Brain pericyte (primary cell): ENCODE results near the gene CLCN3.
"Not testable (repeated sequence)": the region's sequence is repeated elsewhere in the genome, so short reads cannot be mapped to it uniquely, and the experiment has no call there.

Experiments used
- DNase-seq: peaks from one replicate; pipeline ENCODE4 v3.0.0-alpha.2; 2012; ENCODE audit warnings: low read depth, low spot score

Gene CLCN3

DNA sequence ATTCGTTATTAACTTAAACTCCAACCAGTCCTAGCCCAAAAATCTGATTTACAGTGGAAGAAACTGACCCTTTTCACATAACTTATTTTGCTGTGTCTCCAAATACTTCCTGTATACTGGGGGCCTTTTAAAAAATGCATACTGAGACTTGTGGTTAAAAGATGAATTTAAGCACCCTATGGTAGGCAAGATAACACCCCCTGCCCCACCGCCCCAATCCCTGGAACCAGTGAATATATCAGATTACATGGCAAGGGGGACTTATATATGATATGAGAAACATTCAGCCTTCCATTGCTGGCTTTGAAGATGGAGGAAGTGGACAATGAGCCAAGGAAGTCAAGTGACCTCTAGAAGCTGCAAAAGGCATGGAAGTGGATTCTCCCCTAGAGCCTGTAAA is 3.1 kb upstream of the CLCN3 start:
- no peak for DNase-seq

DNA sequence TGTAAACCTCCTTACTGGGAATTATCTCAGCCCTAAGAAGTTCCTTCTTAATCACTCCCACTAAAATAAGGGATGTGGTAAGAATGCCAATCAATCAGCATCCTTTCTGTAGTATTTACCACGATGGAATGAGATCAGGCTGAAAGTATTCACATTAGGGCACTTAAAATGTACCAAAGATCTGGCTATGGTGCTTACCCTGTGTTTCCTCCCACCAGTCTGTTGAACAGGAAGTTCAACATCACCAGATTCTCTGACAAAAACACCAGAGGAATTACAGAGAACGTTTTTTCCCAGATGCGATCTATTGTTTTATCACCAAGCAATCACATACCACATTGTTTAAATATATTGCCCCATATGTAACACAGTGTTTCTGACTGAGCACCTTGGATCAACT is 2.1 kb upstream of the CLCN3 start:
- DNase-seq: no peak

DNA sequence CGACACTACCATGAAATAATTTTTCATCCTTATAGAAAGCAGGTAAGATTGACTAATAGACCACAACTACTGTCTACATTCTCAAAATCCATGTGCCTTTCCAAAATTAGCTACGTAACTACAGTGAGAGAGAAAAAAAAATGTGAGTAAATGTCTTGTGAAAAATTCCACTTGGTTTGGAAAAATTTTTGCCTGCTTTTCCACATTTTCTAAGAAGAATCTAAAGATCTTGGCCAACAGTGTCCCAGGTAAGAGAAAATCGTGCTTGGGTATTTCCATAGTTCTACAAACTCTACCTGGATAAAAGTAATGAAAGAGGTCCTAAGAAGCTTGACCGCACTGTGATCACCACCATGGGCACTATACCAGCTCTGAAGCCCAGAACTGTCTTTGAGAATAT is 1.4 kb upstream of the CLCN3 start:
- DNase-seq: no peak

DNA sequence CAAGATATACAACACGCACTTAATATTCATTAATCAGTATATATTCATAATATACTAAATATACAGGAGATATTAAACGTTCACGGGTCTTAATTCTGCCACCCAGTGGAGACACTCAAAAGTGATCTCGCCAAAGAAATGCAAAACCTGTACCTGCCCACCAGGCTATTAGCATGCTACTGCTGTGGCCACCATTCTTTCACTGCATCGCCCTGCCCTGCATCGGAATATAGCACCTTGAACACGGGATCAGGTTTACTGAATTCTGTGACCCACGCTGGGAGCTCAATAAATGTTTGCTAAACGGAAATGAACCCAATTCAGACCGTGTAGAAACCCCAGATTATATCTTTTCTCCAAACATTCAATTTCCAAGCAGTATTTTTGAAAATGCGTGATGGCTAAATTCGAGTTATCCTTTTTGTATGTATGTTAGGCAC is 840 bp upstream of the CLCN3 start:
- DNase-seq: no peak

DNA sequence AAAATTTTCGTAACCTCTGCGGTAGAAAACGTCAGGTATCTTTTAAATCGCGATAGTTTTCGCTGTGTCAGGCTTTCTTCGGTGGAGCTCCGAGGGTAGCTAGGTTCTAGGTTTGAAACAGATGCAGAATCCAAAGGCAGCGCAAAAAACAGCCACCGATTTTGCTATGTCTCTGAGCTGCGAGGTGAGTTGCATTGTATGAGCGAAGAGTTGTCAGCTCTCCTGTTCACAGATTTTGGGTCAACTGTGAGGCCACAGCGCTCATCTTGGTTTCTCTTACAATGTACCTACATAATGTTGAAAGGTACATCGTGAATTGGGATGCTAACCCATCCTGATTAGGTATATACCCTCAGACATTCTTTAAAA is 486 bp downstream of the CLCN3 start:
- DNase-seq: no peak

DNA sequence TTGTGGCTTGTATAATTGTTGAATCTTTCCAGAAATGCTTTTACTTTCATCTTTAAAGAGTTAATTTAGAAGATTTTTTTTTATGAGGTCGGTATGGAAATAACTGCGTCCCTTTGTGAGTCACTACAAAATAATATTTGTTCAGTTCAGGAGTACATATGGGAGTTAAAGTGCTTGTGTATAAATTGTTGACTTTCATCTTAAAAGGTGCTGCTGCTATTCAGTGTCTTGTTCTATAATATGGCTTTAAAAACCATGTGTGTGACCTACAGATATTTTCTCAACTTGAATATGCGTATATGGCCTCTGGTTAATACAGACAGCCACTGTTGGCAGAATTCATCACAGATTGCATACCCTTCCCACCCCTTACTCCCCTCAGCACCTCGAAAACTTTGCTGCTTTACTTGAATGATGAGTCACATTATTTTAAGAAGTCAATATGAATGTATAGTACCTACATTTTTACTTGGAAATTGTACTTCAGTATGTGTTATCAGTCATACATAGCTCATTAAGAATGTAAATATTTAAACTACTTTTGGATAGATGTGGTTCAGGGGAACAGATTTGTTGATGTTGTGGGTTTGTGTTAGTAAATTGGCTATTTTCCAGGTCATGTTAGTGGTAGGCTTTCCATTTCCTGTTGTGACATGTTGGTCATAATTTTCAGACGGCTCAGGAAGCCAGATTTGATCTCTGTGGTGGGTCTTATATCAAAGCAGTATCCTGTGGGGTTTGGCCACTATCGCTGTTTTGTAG is 1.5 kb downstream of the CLCN3 start:
- DNase-seq: no peak

DNA sequence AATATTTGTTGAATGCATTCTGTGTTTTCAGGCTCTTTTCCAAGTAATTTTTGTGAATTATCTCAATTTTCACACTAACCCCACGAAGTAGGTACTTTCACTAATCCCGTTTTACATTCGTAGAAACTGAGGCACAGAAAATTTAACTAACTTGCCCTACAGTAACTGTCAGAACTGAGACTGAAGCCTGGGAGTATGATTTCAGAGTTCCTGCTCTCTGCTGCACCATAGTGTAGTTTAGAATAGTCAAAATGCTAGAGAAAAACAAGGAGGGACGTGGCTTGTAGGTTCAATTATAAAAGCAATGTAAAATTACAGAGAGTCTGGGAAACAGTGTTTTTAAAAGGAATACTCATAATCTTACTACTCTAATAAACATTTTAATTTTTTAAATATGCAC is 2.2 kb downstream of the CLCN3 start:
- no peak for DNase-seq

DNA sequence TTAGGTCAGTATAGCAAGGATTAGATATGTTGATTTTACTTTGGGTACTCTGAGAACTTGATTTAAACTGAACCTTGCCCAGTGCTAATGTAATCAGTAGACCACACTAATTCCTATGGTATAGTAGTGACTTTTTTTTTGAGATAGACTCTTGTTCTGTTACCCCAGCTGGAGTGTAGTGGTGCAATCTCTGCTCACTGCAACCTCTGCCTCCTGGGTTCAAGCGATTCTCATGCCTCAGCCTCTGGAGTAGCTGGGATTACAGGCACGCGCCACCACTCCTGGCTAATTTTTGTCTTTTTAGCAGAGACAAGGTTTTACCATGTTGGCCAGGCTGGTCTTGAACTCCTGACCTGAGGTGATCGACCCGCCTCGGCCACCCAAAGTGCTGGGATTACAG is 3.6 kb downstream of the CLCN3 start:
- not testable (repeated sequence) for DNase-seq

DNA sequence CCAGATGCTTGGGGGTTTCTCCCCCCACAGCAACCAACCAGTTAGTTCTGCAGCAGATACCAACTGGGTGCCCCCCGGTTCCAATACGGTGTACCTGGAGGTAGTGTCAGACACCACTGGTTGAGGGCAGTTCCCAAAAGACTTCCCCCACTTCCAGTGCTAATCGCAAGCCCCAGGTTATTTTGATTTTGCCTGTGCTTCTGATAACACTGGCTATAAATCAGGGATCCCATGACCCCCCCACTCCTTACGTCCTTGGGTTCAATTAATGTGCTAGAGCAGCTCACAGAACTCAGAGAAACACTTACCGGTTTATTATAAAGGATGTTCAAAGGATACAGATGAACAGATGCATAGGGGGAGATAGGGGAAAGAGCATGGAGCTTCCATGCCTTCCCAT is 5.5 kb downstream of the CLCN3 start:
- DNase-seq: no peak

DNA sequence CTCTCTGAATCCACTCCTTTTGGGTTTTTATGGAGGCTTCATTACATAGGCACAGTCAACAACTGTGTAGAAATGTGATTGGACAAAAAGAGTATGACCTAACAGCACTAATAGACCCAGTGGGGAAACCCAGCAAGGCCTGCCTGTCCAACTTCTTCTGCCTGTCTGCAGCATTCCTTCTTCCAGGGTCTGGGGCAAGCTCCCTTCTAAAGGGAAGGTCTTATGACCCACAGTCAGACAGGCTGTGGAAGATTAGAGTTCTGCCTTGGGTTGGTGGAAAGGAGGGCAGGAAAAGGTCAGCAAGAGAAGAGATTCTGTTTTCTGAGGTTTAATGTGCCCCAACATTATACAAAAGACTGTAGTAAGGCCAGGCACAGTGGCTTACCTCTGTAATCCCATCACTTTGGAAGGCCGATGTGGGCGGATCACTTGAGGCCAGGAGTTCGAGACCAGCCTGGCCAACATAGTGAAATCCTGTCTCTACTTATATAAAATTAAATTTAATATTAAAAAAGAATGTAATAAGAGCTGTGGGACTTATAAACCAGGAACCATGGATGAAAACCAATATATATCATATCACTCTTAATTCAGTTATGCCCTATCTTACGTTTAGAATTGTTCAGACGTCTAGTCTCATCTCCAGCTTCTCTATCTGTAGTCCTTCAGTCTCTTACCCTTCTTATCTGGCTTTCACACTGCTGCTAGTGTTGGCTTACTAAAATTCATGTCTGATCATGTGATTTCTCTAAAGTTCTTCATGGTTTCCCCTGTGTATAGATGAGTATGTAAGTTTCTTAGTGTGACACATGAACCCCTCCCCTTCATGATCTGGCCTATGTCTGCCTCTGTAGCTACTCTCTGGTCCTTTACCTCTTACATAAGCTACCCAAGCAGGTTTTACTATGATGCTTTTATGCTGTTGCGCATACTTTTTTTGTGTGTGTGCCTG is 6.2 kb downstream of the CLCN3 start:
- DNase-seq: no peak

DNA sequence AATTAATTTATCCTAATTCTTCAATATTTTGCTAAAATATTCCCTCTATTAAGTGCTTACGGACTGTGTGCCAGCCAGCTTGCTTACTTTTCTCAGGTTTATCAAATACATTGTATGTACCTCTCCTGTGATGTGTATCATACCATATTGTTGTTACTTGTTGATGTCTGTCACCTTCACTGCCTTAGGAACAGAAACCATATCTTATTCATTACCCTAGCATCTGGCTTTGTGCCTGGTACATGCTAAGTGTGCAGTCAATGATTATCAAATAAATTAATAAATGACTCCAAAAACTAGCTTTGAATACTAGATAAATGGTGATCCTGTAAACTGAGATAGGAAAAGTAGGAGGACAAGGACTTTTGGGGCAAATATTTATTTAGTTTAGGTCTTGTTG is 6.9 kb downstream of the CLCN3 start:
- no peak for DNase-seq

DNA sequence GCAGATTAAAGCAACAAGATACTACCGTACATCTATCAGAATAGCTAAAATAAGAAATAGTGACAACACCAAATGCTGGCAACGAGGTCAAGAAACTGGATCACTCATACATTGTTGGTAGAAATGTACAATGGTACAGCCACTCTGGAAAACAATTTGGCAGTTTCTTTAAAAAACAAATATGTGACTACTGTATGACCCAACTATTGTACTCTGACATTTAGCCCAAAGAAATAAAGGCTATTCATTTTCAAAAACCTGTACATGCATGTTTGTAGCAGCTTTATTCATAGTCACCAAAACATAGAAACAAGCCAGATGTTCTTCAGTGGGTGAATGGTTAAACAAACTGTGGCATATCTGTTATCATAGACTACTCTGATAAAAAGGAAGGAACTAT is 8.2 kb downstream of the CLCN3 start:
- no peak for DNase-seq

DNA sequence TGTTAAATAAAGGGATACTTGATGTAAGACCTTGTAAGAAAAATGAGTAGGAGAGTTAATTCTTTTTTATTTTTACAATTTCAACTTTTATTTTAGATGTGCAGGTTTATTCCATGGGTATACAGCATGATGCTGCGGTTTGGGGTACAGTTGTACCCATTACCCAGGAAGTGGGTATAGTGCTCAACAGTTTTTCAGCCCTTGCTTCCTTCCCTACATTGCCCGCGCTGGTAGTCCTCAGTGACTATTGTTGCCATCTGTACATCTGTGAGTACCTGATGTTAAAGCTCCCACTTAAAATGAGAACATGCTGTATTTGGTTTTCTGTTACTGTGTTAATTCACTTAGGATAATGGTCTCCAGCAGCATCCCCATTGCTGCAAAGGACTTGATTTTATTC is 9.7 kb downstream of the CLCN3 start:
- DNase-seq: no peak

DNA sequence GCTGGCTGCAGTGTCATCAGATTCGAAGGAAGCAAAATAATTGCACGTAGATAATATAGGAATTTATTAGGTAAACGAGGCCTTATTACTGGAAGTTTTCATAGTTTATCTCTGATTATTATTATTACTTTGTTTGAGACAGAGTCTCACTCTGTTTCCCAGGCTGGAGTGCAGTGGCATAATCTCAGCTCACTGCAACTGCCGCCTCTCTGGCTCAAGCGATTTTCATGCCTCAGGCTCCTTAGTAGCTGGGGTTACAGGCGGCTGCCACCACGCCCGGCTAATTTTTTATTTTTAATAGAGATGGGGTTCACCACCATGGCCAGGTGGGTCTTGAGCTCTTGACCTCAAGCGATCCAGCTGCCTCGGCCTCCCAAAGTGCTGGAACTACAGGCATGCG is 12.5 kb downstream of the CLCN3 start:
- no peak for DNase-seq

DNA sequence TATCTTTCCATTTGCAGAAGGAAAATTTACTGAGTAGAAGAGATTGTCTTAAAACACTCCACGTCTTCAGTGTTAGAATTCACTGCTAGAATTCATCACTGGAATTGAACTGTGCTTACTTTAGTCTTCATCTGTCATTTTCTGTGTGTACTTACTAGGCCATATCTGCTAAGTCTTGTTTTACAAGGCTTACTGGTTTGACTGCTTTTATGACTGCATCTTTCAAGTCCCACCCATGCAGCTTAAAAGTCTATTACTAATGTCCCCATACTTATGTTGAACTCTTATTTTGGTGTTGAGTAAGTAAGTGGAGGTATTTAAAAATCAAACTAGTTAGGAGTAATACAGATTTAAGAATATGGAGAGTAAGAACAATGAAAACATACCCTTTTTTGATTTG is 14.6 kb downstream of the CLCN3 start:
- no peak for DNase-seq

DNA sequence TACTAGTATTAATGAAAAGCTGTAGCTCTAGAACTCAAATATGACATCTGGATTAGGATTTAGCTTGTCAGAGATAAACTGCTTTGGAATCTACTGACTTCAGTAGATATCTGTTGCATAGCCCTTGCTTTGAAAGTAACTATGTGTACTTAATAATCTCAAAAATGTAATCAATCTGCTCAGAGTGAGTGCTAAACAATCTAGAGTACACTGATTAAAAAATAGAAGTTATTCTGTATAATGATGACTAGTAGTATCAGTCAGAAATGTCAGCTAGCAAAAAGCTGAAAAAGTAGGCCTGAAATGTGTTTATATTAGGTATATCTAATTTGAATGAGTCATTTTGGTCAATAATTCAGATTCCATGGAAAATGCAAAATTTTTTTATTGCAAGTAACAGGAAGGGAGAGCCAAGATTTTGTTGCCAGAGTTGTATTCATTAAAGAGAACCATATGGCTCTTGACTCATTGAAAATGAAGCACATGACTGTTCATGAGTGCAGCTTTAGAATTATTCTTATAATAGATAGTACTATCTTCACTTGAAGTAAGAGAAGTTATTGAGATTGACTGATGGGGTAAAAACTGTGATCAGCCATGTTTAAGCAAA is 20.0 kb downstream of the CLCN3 start:
- no peak for DNase-seq

DNA sequence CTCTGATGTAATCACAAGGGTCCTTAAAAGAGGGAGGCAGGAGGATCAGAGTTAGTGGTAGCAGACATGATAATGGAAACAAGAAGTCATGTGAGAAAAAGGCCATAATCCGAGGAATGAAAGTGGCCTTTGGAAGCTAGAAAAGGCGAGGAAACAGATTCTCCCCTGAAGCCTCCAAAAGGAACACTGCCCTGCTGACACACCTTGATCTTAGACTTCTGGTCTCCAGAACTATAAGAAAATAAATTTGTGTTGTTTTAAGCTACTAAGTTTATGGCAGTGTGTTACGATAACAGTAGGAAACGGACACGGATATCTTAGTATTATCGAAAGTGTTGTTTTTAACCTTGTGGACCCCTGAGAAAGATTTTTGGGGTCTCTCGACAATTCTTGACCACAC is 24.4 kb downstream of the CLCN3 start:
- DNase-seq: no peak

DNA sequence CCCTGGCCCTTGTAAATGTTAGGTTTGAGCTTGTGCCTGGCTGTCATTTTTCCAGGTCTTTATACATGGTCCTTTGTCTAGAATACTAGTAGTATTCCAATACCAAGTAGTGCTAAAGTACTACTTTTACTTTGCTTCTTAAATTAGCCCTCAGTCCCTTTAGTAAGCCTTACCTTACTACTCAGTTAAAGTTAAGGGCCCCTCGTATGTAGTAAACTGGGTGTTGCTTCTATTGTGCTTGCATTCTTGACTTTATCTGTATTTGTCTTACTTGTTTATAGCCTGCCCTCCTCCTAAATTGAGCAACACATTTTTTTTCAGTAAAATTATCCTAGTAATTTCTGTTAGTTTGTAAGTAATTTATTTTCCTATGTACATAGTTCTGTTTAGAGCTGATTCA is 25.2 kb downstream of the CLCN3 start:
- no peak for DNase-seq

DNA sequence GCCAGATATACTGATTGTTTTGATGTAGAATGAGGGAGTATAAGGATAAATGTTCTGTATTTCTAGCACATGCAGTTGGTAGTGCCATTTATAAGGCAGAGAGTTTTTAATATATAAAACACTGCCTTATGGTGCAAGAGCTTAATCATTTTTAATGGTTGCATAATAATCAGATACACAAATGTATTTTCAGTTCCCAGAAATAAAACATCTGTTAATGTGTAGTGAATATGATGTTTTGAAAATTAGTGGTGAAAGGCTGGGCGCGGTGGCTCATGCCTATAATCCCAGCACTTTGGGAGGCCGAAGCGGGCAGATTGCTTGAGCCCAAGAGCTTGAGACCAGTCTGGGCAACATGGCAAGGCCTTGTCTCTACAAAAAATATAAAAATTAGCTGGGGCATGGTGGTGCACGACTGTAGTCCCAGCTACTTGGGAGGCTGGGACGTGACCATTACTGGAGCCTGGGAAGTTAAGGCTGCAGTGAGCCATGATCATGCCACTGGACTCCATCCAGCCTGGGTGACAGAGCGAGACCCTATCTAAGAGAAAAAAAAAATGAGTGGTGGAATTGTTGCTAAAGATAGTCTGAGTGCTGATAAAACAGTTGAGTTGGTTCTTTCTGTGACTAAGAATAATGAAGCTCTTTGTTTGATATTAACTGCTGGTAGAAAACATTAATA is 29.3 kb downstream of the CLCN3 start:
- DNase-seq: no peak

DNA sequence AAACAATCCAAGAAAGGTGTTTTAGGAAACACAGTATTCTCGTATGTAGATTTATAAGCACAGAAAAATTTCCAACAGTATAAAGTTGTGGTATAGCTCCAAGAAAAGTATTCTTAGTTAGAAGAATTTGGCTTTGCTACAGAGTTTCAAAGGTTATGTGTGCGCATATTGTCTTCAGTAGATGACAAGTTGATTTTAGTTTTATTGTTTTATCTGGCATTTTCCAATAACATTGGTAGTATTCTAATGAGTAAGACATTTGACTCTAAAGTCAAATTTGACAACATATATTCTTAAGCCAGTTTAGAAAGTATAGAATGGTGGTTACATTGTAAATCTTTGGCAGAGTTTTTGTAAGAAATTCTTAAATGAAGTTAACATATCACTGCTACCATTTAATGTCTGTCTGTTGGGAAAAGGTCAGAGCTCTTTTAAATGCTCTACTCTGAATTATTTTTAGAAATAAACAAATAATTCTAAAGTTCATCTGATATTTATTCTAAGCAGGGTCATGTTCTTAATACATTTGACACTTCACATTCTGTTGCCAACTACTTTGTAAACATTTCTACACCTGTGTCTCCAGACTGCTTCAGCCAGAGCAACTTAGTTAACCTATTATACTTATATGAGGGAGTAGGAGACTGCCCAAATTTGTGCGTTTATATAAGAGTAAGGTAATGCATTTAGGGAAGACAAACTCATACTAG is 30.0 kb downstream of the CLCN3 start:
- DNase-seq: no peak

DNA sequence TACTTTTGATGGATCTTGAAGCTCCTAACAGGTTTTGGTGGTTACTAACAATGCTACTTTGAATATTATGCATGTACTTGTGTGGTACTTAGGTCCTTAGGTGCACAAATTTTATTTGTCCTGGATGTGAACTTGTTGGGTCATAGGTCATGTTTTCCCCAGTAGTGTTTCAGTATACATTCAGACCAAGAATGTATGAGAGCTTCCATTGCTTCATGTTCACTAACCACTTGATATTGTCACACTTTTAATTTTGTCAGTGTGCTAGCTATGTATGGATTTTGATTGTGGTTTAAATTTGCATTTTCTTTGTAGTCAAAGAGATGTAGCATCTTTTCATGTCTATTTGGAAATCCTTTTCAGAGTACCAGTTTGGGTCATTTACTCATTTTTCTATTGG is 32.2 kb downstream of the CLCN3 start:
- no peak for DNase-seq
